OCI-LY1 (cell line): ENCODE results near the gene EYA2.

Experiments
- H2AFZ ChIP-seq: fragments of 200-600 bp; sonication (generic), shearing (Covaris generic); 2 replicates; pipeline ENCODE4 v1.6.0; 2014; ENCODE audit warnings: antibody characterized with exemption, mild to moderate bottlenecking, low read length
- H3F3A ChIP-seq: fragments of 200-600 bp; sonication (generic), shearing (Covaris generic); 2 replicates; pipeline ENCODE4 v1.6.0; 2014; ENCODE audit warnings: mild to moderate bottlenecking, antibody characterized with exemption, low read length, moderate library complexity; ENCODE audit not compliant: insufficient read depth
- H3K27ac ChIP-seq: fragments of 200-600 bp; sonication (generic); 2 replicates; pipeline ENCODE4 v1.5.1; 2014; ENCODE audit warnings: low read length, mixed run types, mild to moderate bottlenecking, low read depth; ENCODE audit not compliant: poor library complexity, severe bottlenecking
- H3K27me3 ChIP-seq: fragments of 200-600 bp; sonication (generic); 2 replicates; pipeline ENCODE4 v1.6.0; 2014; ENCODE audit warnings: antibody characterized with exemption, mild to moderate bottlenecking, low read length, moderate library complexity; ENCODE audit not compliant: insufficient read depth
- H3K36me3 ChIP-seq: fragments of 200-600 bp; sonication (generic); 2 replicates; pipeline ENCODE4 v1.6.1; 2014; ENCODE audit warnings: mild to moderate bottlenecking, antibody characterized with exemption, low read length, moderate library complexity, mixed read lengths; ENCODE audit not compliant: insufficient read depth
- H3K4me1 ChIP-seq: fragments of 200-600 bp; sonication (generic); 2 replicates; pipeline ENCODE4 v1.5.1; 2014; ENCODE audit warnings: mild to moderate bottlenecking, low read length, moderate library complexity; ENCODE audit not compliant: insufficient read depth, severe bottlenecking
- H3K4me2 ChIP-seq: fragments of 200-600 bp; sonication (generic), shearing (Covaris generic); 2 replicates; pipeline ENCODE4 v1.6.1; 2014; ENCODE audit warnings: low read length
- H3K4me3 ChIP-seq: fragments of 200-600 bp; sonication (generic); 2 replicates; pipeline ENCODE4 v1.5.1; 2014; ENCODE audit warnings: low read length, low read depth, mild to moderate bottlenecking, mixed read lengths; ENCODE audit not compliant: poor library complexity, severe bottlenecking
- H3K79me2 ChIP-seq: fragments of 200-600 bp; shearing (Covaris generic); 2 replicates; pipeline ENCODE4 v1.6.1; 2016; ENCODE audit warnings: mixed run types, low read length, mixed read lengths; ENCODE audit not compliant: insufficient read depth
- H3K9ac ChIP-seq: fragments of 200-600 bp; sonication (generic), shearing (Covaris generic); 2 replicates; pipeline ENCODE4 v1.6.1; 2014; ENCODE audit warnings: mild to moderate bottlenecking, low read length, mixed read lengths
- H3K9me2 ChIP-seq: fragments of 200-600 bp; sonication (generic), shearing (Covaris generic); 2 replicates; pipeline ENCODE4 v1.6.1; 2014; ENCODE audit warnings: low read depth, mild to moderate bottlenecking, low read length, mixed read lengths
- H3K9me3 ChIP-seq: fragments of 200-600 bp; shearing (Covaris generic); 2 replicates; pipeline ENCODE4 v1.6.1; 2014; ENCODE audit warnings: low read length, mixed read lengths
- H4K20me1 ChIP-seq: fragments of 200-600 bp; sonication (generic), shearing (Covaris generic); 2 replicates; pipeline ENCODE4 v1.6.0; 2016; ENCODE audit warnings: mild to moderate bottlenecking, low read length; ENCODE audit not compliant: insufficient read depth
- EZH2 ChIP-seq: fragments of 200-600 bp; sonication (generic), shearing (Covaris generic); IDR thresholded peaks from 2 replicates; pipeline ENCODE4 v1.8.0; 2017; ENCODE audit warnings: borderline replicate concordance, mixed run types, mild to moderate bottlenecking, antibody characterized with exemption, low read length, moderate library complexity, mixed read lengths
- TF ChIP-seq, protein P1 (sequence below): fragments of 200-600 bp; sonication (generic), shearing (Covaris generic); IDR thresholded peaks from 2 replicates; pipeline ENCODE4 v1.5.1; 2017; ENCODE audit warnings: mild to moderate bottlenecking, antibody characterized with exemption, low read length, moderate library complexity, mixed read lengths

The EYA2 gene

DNA sequence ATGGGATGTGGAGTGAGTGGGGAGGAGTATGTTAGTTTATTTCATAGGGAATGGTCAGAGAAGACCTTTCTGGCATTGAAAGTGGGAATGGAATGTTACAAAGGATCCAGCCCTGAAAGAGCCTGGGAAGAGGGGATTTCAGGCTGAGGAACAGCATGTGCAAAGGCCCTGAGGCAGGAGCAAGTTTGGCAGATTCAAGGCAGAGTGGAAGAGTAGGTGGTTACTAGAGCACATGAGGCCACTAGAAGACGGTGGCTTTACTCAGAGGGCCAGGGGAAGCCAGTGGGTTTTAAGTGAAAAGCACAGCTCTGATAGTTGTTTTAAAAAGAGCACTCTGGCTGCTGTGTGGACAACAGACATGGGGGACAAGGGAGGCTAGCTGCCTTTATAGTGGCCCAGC, 234.7 kb downstream of the EYA2 start:
- Histone ChIP-seq H3K36me3 (no peaks in the 10 kb centered on the region), H3K4me1 (no peaks in the 10 kb centered on the region), H3K4me2 (no peak overlapping the region), H3K9me3 (no peaks in the 10 kb centered on the region), H3K9me2 (no peaks in the 10 kb centered on the region), H3K27me3 (0 out of 2 replicates have a peak, but pooled peaks cover 5% of the 10 kb centered on the region), H3K79me2 (no peaks in the 10 kb centered on the region), H3K4me3 (no peak overlapping the region), H3K9ac (no peak overlapping the region), H4K20me1 (no peaks in the 10 kb centered on the region), H3K27ac (no peak overlapping the region), H2AFZ (no peak overlapping the region), H3F3A (no peaks in the 10 kb centered on the region)
- TF ChIP-seq, protein P1, sequence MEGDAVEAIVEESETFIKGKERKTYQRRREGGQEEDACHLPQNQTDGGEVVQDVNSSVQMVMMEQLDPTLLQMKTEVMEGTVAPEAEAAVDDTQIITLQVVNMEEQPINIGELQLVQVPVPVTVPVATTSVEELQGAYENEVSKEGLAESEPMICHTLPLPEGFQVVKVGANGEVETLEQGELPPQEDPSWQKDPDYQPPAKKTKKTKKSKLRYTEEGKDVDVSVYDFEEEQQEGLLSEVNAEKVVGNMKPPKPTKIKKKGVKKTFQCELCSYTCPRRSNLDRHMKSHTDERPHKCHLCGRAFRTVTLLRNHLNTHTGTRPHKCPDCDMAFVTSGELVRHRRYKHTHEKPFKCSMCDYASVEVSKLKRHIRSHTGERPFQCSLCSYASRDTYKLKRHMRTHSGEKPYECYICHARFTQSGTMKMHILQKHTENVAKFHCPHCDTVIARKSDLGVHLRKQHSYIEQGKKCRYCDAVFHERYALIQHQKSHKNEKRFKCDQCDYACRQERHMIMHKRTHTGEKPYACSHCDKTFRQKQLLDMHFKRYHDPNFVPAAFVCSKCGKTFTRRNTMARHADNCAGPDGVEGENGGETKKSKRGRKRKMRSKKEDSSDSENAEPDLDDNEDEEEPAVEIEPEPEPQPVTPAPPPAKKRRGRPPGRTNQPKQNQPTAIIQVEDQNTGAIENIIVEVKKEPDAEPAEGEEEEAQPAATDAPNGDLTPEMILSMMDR: no peak
- no peak for TF ChIP-seq EZH2

DNA sequence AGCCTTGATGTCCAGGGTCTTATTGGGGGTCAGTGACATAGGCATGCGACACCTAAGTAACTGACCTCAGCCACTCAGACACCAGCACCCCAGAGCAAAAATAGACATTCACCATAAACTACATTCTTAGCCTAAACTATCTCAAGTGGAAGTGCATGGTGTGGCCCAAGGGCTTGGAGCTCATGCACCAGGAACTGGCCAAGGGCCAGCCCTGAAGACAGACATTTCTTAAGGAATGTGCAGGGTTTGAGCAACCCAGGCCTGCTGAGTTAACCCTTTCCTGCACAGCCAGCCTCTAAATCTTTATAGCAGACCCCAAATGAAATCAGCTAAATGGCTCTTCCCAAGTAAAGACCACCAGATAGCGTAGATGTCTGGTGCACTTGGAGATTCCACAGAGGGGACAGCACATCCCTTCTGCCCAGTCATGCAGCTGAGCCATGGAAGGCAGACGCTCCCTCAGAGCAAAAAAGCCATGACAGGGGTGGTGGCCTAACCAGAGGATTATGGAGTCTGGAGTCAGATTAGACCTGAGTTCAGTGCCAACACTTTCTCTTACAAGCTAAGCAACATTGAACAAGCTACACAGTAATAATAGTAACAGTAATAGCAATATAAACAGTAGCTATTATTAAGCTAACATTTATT, 239.3 kb downstream of the EYA2 start:
- no peaks in the 10 kb centered on the region for H3K36me3 ChIP-seq
- H3K9me3 ChIP-seq: no peaks in the 10 kb centered on the region
- no peaks in the 10 kb centered on the region for H3K79me2 ChIP-seq
- no peaks in the 10 kb centered on the region for H4K20me1 ChIP-seq
- 0 out of 2 replicates have a peak, but pooled peaks cover 5% of the 10 kb centered on the region for H3K27me3 ChIP-seq
- no peak overlapping the region for H3K9ac ChIP-seq
- no peak overlapping the region for H3K4me3 ChIP-seq
- no peaks in the 10 kb centered on the region for H3K4me1 ChIP-seq
- no peaks in the 10 kb centered on the region for H3F3A ChIP-seq
- no peak overlapping the region for H3K4me2 ChIP-seq
- H3K9me2 ChIP-seq: no peaks in the 10 kb centered on the region
- no peak overlapping the region for H2AFZ ChIP-seq
- TF ChIP-seq, protein P1: no peak
- no peak for TF ChIP-seq EZH2
- H3K27ac ChIP-seq: no peak overlapping the region

- TF ChIP-seq, protein P1: no peak
- no peak for TF ChIP-seq EZH2
- no peak overlapping the region for H3K27ac ChIP-seq
- no peak overlapping the region for H3K9ac ChIP-seq
Observed at GRCh38 chr20:47136782-47137181, 242.1 kb downstream of the EYA2 start.

More at GRCh38 chr20:47136782-47137181, 242.1 kb downstream of the EYA2 start:
- Histone ChIP-seq H3F3A (no peaks in the 10 kb centered on the region), H3K9me3 (0 out of 2 replicates have a peak, but pooled peaks cover 3% of the 10 kb centered on the region), H3K36me3 (no peaks in the 10 kb centered on the region), H4K20me1 (no peaks in the 10 kb centered on the region), H3K4me3 (no peak overlapping the region), H3K79me2 (no peaks in the 10 kb centered on the region), H3K9me2 (no peaks in the 10 kb centered on the region), H3K27me3 (0 out of 2 replicates have a peak, but pooled peaks cover 5% of the 10 kb centered on the region), H3K4me1 (no peaks in the 10 kb centered on the region), H3K4me2 (no peak overlapping the region), H2AFZ (no peak overlapping the region)
